Measurements from ENCODE around the gene TPST2.

DNA sequence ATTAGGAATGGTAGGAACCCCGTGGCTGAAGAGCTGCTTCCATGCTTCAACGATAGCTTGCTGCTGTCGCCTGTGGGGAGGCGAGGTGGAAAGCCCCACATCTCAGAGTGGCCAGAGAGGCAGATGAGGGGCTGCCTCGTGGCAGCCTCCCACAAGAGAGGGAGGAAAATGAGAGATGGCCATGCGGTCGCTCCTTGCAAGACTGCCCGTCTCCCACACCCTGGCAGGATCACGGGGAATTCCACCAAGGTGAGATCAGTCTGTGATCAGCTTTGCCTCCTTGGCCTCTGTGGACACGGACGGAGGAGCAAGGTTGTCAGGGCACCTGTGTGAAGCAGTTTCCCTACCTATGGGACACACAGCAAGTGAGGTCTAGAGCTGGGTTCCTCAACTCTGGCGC lies 34.9 kb upstream of the TPST2 start:
- TF ChIP-seq, protein P1, sequence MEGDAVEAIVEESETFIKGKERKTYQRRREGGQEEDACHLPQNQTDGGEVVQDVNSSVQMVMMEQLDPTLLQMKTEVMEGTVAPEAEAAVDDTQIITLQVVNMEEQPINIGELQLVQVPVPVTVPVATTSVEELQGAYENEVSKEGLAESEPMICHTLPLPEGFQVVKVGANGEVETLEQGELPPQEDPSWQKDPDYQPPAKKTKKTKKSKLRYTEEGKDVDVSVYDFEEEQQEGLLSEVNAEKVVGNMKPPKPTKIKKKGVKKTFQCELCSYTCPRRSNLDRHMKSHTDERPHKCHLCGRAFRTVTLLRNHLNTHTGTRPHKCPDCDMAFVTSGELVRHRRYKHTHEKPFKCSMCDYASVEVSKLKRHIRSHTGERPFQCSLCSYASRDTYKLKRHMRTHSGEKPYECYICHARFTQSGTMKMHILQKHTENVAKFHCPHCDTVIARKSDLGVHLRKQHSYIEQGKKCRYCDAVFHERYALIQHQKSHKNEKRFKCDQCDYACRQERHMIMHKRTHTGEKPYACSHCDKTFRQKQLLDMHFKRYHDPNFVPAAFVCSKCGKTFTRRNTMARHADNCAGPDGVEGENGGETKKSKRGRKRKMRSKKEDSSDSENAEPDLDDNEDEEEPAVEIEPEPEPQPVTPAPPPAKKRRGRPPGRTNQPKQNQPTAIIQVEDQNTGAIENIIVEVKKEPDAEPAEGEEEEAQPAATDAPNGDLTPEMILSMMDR (IDR thresholded peaks at IDR 0.05): no peak
- no peak for TF ChIP-seq POLR2A (IDR thresholded peaks at IDR 0.05)

Measured in esophagus squamous epithelium (tissue), 4 donors.